ENCODE measurements around the gene EARS2.

DNA sequence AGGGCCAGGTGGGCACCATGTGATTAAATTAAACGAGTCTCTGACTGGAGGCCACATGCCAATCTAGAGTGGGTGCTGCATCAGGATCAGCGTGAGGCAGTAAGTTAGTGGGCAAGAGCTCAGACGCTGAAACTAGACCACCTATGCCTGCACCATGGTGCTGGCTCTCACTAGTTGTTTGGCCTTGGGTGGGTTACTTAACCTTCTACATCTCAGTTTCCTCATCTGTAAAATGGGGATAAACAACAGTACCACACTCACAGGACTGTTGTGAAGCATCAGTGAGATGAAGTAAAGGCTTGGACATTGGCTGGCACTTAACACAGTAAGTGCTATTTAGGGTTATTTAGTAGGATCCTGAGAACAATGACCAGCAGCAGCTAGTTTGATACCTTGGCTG is 33.0 kb upstream of the EARS2 start:
- TF ChIP-seq CBFA2T3 (IDR thresholded peaks at IDR 0.05) (no peak), POLR2A (conservative IDR thresholded peaks at IDR 0.05) (no peak), SIX5 (IDR thresholded peaks at IDR 0.05; ENCODE audit: borderline replicate concordance in 1 of 2, insufficient read depth in 1 of 2, low read depth in 1 of 2, low read length in 2 of 2) (no peak)
- TF ChIP-seq, protein P1, sequence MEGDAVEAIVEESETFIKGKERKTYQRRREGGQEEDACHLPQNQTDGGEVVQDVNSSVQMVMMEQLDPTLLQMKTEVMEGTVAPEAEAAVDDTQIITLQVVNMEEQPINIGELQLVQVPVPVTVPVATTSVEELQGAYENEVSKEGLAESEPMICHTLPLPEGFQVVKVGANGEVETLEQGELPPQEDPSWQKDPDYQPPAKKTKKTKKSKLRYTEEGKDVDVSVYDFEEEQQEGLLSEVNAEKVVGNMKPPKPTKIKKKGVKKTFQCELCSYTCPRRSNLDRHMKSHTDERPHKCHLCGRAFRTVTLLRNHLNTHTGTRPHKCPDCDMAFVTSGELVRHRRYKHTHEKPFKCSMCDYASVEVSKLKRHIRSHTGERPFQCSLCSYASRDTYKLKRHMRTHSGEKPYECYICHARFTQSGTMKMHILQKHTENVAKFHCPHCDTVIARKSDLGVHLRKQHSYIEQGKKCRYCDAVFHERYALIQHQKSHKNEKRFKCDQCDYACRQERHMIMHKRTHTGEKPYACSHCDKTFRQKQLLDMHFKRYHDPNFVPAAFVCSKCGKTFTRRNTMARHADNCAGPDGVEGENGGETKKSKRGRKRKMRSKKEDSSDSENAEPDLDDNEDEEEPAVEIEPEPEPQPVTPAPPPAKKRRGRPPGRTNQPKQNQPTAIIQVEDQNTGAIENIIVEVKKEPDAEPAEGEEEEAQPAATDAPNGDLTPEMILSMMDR (IDR thresholded peaks at IDR 0.05 in 2 of 3, conservative IDR thresholded peaks at IDR 0.05 in 1 of 3; ENCODE audit: insufficient read depth in 2 of 3, low read depth in 1 of 3, low read length in 3 of 3) = no peak
